ENCODE results near the gene FGF5. TPM values are rescaled to one million over a fixed set of nuclear protein-coding genes. Genes with fewer than 3 reads are reported as not detected.
A peak's percentile ranks its signal among the peaks of the same experiment; 100 is the strongest.

FGF5 gene
- total and polyA plus RNA-seq, 2 of the 13 experiments (the other 11 are each of a cell fraction or from before 2014, with no cell fraction given) = not detected

DNA sequence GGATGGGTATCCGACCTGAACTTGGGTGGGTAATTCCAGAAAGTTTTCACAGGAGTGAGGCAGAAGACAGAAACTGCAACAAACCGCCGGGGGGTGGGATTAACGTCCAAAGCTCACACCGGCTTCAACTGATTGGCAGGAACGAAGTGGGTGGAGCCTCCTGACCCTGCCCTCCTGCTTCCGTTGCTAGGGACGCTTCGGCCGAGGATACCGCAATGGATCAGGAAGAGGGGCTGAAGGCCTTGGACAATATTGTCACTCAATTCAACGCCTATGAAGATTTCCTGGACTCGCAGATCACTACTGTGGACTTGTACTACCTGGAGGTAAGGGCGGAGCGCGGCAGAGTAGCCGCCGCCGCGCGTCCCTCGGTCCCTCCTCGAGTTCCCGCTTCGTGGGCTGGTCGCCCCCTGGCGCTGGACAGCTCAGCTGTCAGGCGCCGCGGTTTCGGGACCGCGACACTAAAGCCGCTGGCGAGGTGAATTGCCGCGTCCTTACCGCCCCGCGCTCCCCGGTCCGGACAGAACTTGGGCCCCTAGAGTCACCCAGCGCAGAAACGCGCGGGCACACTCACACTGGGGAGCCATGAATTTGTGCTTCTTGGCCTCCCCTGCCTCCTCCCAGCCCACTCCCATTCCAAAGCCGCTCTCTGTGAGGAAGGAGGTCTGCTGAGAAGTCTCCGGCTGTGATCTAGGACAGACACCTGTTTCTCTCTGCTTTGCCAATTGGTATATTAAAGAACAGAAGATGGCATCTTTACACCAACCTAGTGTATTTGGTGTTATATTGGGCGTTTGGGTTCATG is 69.3 kb downstream of the FGF5 start, which contains the start of gene CFAP299 (continued):
- TF ChIP-seq ZNF614 (CRISPR knock-in tag; IDR thresholded peaks at IDR 0.05; ENCODE audit: borderline replicate concordance) (no peak), SPEN (CRISPR knock-in tag; IDR thresholded peaks at IDR 0.05; ENCODE audit: low read depth) (peak; percentile 56; the same call in 1 of the 2 replicates), MTF2 (CRISPR knock-in tag; IDR thresholded peaks at IDR 0.05; ENCODE audit: borderline replicate concordance) (peak; percentile 53; the same call in 1 of the 2 replicates), ATF2 (CRISPR knock-in tag; IDR thresholded peaks at IDR 0.05) (0 out of 2 replicates have a peak, but pooled peaks have one; percentile 45), ZNF512B (CRISPR knock-in tag; IDR thresholded peaks at IDR 0.05; ENCODE audit: borderline replicate concordance) (no peak), RNF2 (conservative IDR thresholded peaks at IDR 0.05; ENCODE audit: low read depth) (peak; percentile 71; the same call in 1 of the 2 replicates), RORA (CRISPR knock-in tag; IDR thresholded peaks at IDR 0.05) (no peak), STAG1 (CRISPR knock-in tag; IDR thresholded peaks at IDR 0.05) (peak; percentile 40), ZMYM4 (CRISPR knock-in tag; IDR thresholded peaks at IDR 0.05) (peak; percentile 84), ZNF260 (CRISPR knock-in tag; IDR thresholded peaks at IDR 0.05; ENCODE audit: borderline replicate concordance, low read depth) (no peak), YEATS4 (CRISPR knock-in tag; IDR thresholded peaks at IDR 0.05; ENCODE audit: borderline replicate concordance) (peak; percentile 32; the same call in 1 of the 2 replicates), KMT2B (CRISPR knock-in tag; IDR thresholded peaks at IDR 0.05) (no peak), MYC (CRISPR knock-in tag; IDR thresholded peaks at IDR 0.05; ENCODE audit: borderline replicate concordance) (peak; percentile 23; the same call in 1 of the 2 replicates), GABPB1 (CRISPR knock-in tag; IDR thresholded peaks at IDR 0.05) (peak; percentile 88), LCORL (IDR thresholded peaks at IDR 0.05) (no peak), LCORL (CRISPR knock-in tag; IDR thresholded peaks at IDR 0.05) (peak; percentile 29; the same call in 1 of the 2 replicates), ASH2L (IDR thresholded peaks at IDR 0.05; ENCODE audit: insufficient read length, low read depth, low read length) (peak; percentile 40)
- TF ChIP-seq, protein P1, sequence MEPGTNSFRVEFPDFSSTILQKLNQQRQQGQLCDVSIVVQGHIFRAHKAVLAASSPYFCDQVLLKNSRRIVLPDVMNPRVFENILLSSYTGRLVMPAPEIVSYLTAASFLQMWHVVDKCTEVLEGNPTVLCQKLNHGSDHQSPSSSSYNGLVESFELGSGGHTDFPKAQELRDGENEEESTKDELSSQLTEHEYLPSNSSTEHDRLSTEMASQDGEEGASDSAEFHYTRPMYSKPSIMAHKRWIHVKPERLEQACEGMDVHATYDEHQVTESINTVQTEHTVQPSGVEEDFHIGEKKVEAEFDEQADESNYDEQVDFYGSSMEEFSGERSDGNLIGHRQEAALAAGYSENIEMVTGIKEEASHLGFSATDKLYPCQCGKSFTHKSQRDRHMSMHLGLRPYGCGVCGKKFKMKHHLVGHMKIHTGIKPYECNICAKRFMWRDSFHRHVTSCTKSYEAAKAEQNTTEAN (CRISPR knock-in tag; conservative IDR thresholded peaks at IDR 0.05) = no peak
- TF ChIP-seq, protein P2, sequence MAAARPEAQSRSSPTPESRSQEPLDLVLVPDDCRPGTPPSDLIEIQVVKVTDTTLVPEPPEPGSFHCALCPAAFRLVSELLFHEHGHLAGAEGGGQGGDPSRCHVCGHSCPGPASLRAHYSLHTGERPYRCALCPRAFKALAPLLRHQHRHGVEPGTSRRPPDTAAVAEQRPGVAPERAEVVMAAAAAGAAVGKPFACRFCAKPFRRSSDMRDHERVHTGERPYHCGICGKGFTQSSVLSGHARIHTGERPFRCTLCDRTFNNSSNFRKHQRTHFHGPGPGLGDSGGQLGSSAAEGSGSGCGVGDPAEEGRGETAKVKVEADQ (CRISPR knock-in tag; IDR thresholded peaks at IDR 0.05; ENCODE audit: borderline replicate concordance) = peak; percentile 59; the same call in 1 of the 2 replicates
- TF ChIP-seq, protein P3, sequence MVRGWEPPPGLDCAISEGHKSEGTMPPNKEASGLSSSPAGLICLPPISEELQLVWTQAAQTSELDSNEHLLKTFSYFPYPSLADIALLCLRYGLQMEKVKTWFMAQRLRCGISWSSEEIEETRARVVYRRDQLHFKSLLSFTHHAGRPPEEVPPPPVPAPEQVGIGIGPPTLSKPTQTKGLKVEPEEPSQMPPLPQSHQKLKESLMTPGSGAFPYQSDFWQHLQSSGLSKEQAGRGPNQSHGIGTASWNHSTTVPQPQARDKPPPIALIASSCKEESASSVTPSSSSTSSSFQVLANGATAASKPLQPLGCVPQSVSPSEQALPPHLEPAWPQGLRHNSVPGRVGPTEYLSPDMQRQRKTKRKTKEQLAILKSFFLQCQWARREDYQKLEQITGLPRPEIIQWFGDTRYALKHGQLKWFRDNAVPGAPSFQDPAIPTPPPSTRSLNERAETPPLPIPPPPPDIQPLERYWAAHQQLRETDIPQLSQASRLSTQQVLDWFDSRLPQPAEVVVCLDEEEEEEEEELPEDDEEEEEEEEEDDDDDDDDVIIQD (CRISPR knock-in tag; IDR thresholded peaks at IDR 0.05; ENCODE audit: low read depth) = peak; percentile 29; the same call in 1 of the 2 replicates
